Stimulated activated CD8-positive, alpha-beta memory T cell treated with anti-CD3 and anti-CD28 coated beads, Interleukin-4, amount 100 ng/mL, for 4 hours (primary cell): ENCODE data around the gene TCP1.
"Not testable (repeated sequence)": the region's sequence is repeated elsewhere in the genome, so short reads cannot be mapped to it uniquely, and the experiment has no call there.

ENCODE experiments used
- DNase-seq, 2 donors: peaks; one replicate each; pipeline ENCODE4 v3.0.0-alpha.2; 2020; ENCODE audit warnings: low read depth in 2 of 2, low spot score in 1 of 2

The TCP1 gene

DNA sequence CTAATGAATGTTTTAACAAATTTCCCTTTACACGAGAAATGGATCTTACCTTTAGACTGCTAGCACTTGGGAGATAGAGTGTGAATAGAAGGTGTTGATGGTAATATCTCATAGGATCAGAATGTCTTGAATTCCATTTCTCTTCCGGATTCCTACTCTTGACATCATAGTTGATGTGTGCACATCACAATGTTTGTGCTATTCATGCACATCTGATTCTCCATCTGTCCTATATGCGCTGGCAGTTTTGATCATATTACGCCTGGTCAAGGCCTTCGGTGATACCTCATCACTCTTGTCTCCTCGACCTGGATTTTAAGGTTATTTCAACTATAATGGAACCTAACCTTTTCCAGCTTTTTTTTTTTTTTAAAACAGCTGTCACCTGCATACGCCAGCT is 44.3 kb downstream of the TCP1 start:
- no peak for DNase-seq

DNA sequence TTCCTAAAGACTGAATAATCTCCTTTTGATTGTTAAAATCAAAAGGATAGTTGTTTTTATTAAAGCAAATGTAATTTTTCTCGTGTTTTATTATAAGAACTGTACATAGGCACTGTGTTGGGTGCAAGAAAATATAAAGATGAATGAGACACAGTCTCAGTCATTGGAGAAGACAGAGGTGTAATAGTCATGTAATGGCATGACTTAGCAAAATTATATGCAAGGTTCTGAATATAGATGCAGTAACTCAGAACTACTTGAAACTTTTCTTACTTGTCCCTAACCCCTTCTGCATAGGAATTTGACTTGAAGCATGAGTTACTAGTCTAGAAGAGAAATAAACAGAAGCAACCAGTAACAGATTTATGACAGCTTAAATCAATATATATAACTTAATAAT is 47.2 kb downstream of the TCP1 start:
- no peak for DNase-seq

DNA sequence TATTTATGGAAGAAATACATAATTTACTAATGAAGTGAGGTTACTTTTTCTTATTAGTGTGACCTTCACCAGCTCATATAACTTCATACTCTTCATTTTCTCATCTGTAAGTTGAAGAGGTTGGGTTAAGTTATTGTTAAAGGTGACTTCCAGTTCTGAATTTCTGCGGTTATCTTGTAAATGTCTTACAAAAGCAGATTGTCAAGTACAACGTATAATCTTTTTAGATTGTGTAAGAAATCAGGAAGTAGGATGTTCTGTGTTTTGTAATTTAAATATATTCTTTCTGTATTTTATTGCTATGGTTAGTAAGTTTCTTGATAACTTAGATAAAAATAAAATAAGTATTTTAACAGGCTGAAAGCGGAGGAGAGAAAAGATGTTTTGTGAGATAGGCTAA is 50.1 kb downstream of the TCP1 start:
- no peak for DNase-seq

- no peak for DNase-seq
These were observed 52.5 kb downstream of the TCP1 start for GRCh38 chr6:159736908-159737307.

DNA sequence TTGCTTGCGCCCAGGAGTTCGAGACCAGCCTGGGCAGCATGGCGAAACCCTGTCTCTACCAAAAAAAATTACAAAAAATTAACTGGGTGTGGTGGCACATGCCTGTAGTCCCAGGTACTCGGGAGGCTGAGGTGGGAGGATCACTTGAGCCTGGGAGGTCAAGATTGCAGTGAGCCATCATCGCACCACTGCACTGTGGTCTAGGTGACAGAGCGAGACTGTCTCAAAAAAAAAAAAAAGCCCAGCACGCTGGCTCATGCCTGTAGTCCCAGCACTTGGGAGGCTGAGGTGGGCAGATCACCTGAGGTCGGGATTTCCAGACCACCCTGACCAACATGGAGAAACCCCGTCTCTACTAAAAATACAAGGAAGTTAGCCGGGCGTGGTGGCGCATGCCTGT is 56.0 kb downstream of the TCP1 start:
- not testable (repeated sequence) for DNase-seq

- DNase-seq, result not testable (repeated sequence)
These were observed 56.9 kb downstream of the TCP1 start for GRCh38 chr6:159732550-159732949.

DNA sequence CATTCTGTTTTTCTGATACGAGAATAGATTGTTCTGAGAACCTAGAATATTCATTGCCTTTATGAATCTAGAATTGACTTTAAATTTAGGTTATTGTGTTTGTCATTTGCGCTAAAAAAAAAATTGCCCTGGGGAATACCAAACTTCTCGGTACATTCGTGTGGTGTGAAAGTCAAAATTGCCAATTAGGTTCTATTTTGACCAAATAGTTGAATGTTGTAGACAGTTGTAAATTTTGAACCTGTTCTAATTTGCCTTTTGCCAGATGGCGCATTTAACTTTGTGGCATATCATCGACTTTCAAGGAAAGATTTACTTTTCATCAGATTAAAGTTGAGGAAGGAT is 59.1 kb downstream of the TCP1 start:
- no peak for DNase-seq

DNA sequence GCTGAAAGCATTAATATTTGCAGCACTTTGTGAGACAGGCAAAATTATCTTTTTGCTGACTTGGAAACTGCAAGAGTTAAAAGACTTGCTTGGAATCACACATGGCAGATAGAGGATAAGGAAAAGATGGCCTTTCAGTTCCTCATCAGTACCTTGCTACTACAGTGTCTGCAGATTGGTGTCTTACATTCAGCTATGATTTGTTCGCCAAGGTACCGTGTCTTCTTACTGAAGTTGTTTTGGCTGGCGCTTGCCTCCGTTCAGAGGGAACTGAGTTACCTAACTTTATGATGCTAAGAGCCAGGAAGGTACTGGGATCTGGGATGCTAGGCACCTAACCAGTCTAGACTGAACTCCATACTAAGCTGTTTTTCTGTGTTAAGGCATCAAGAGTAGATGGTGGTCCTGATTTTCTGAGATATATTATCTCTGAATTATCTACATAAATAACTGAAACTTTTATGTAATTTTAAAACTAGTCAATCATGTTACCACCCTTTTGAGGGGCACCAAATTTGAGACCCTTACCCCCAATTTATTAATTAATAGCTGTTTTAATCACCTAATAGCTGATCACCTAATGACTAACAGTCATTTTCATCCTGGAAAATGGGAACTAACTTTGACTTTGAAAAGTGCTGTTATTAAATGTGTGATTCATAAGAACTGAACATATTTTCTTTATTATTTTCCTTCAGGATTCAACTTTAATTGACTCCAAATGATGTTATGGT is 59.6 kb downstream of the TCP1 start:
- no peak for DNase-seq

DNA sequence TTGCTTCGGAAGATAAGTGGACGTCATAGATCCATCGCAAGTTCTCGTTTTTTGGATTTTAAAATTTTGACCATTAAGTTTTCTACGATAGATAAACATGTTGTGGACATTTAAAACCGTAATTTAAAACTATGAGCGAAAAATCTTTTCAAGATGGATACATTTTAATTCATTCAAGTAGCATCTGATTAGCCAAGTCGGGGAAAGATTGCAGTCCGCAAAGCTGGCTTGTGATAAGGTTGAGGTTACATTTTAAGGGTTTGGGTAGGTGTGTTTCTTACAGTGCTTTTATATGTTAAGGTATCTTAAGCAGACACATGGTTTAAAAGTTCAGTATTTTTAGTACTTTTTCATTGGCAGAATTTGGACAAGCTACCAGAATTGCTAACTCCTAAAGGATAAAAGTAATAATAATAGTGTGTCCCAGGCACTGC is 60.9 kb downstream of the TCP1 start:
- DNase-seq, result no peak
